Endothelial cell of umbilical vein (primary cell): ENCODE results near the gene RINT1.
"Not testable (repeated sequence)": the region's sequence is repeated elsewhere in the genome, so short reads cannot be mapped to it uniquely, and the experiment has no call there.

ENCODE experiments used
- CTCF ChIP-seq, 2 donors: IDR thresholded peaks; 1 replicate in 1 of 2; 2 replicates in 1 of 2; pipeline ENCODE4 v1.5.1; 2011; ENCODE audit warnings: low read length in 2 of 2, mild to moderate bottlenecking in 2 of 2, moderate library complexity in 2 of 2, control low read depth in 1 of 2, inconsistent platforms in 1 of 2, low read depth in 1 of 2; ENCODE audit not compliant: insufficient read depth in 1 of 2; ENCODE audit errors: extremely low read depth in 1 of 2
- FOS ChIP-seq: IDR thresholded peaks from 2 replicates; pipeline ENCODE4 v1.6.1; 2011; ENCODE audit warnings: mild to moderate bottlenecking, low read length, moderate library complexity, borderline replicate concordance; ENCODE audit not compliant: insufficient read depth
- GATA2 ChIP-seq: IDR thresholded peaks from 2 replicates; pipeline ENCODE4 v1.7.0; 2011; ENCODE audit warnings: low read depth, mild to moderate bottlenecking, moderate library complexity, mixed read lengths, low read length; ENCODE audit not compliant: insufficient read length, insufficient read depth
- JUN ChIP-seq: IDR thresholded peaks from 2 replicates; pipeline ENCODE4 v1.6.1; 2011; ENCODE audit warnings: borderline replicate concordance, low read depth; ENCODE audit not compliant: insufficient read length, insufficient read depth
- MAX ChIP-seq: IDR thresholded peaks from 2 replicates; pipeline ENCODE4 v1.6.1; 2011; ENCODE audit not compliant: insufficient read depth, insufficient read length
- MYC ChIP-seq: IDR thresholded peaks from one replicate; pipeline ENCODE4 v1.6.1; 2011; ENCODE audit warnings: mild to moderate bottlenecking, low read depth, low read length
- POLR2A ChIP-seq: IDR thresholded peaks from 2 replicates; pipeline ENCODE4 v1.6.1; 2012; ENCODE audit warnings: low read depth, mild to moderate bottlenecking, control low read depth, low read length
- POLR2AphosphoS5 ChIP-seq: IDR thresholded peaks from 2 replicates; pipeline ENCODE4 v1.6.1; 2012; ENCODE audit warnings: low read depth, mild to moderate bottlenecking, control low read depth, low read length, moderate library complexity; ENCODE audit not compliant: insufficient read depth

GRCh38 chr7:105515610-105516009 lies 16.4 kb upstream of the RINT1 start:
- not testable (repeated sequence) for TF ChIP-seq CTCF (IDR thresholded peaks at IDR 0.05; ENCODE audit: extremely low read depth in 1 of 2, insufficient read depth in 1 of 2, low read depth in 1 of 2, low read length in 2 of 2); MYC; FOS; GATA2; POLR2A; MAX; POLR2AphosphoS5; JUN
